ENCODE results near the gene KLK5. TPM values are rescaled to one million over a fixed set of nuclear protein-coding genes. Genes with fewer than 3 reads are reported as not detected.

Gene KLK5
- total RNA-seq, 4 donors from 2014 or later, result 3.3 to 12.2 (median 9.7) TPM; not detected in 1

GRCh38 chr19:50969413-50969760, 16.5 kb upstream of the KLK5 start, which contains the start of gene KLK6:
TSS of gene KLK6 (minus strand) at chr19:50969591. CDS start at chr19:50968104, 1,487 bp downstream.
- TF ChIP-seq, protein P1, sequence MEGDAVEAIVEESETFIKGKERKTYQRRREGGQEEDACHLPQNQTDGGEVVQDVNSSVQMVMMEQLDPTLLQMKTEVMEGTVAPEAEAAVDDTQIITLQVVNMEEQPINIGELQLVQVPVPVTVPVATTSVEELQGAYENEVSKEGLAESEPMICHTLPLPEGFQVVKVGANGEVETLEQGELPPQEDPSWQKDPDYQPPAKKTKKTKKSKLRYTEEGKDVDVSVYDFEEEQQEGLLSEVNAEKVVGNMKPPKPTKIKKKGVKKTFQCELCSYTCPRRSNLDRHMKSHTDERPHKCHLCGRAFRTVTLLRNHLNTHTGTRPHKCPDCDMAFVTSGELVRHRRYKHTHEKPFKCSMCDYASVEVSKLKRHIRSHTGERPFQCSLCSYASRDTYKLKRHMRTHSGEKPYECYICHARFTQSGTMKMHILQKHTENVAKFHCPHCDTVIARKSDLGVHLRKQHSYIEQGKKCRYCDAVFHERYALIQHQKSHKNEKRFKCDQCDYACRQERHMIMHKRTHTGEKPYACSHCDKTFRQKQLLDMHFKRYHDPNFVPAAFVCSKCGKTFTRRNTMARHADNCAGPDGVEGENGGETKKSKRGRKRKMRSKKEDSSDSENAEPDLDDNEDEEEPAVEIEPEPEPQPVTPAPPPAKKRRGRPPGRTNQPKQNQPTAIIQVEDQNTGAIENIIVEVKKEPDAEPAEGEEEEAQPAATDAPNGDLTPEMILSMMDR (IDR thresholded peaks at IDR 0.05), result no peak
- ATAC-seq (ENCODE audit: low FRiP score) (peak; percentile 7), DNase-seq (ENCODE audit: low spot score) (no peak)

- DNase-seq (ENCODE audit: low spot score) (no peak), ATAC-seq (ENCODE audit: low FRiP score) (peak; percentile 21)
- TF ChIP-seq, protein P1 (IDR thresholded peaks at IDR 0.05), result no peak
These were observed 16.0 kb upstream of the KLK5 start for GRCh38 chr19:50968716-50969412.

GRCh38 chr19:50967929-50968715, 15.3 kb upstream of the KLK5 start:
- DNase-seq (ENCODE audit: low spot score), result no peak
- TF ChIP-seq, protein P1 (IDR thresholded peaks at IDR 0.05), result no peak
- ATAC-seq (ENCODE audit: low FRiP score), result peak; percentile 27

DNA sequence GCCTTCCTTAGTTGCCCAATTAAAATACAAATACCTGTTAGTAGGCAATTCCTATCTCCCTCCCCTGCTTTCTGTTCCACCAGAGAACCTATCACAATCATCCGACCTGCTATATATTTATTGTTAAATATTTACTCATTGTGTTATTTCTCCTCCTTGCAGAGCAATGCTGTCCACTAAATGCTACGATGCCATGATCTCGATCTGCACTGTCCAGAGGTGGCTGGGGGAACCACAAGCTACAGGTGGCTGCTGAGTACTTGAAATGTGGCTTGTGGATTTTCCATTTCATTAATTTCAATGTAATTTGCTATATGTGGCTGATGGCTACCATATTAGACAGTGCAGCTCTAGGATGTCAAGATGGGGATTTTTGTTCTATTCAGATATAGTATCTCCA, 11.4 kb upstream of the KLK5 start:
- TF ChIP-seq, protein P1 (IDR thresholded peaks at IDR 0.05), result no peak
- ATAC-seq (ENCODE audit: low FRiP score) (no peak), DNase-seq (ENCODE audit: low spot score) (no peak)

- TF ChIP-seq, protein P1 (IDR thresholded peaks at IDR 0.05), result no peak
- DNase-seq (ENCODE audit: low spot score), result no peak
- ATAC-seq (ENCODE audit: low FRiP score), result no peak
These were observed 10.5 kb upstream of the KLK5 start for GRCh38 chr19:50963381-50963780.

GRCh38 chr19:50962245-50962644, 9.4 kb upstream of the KLK5 start:
- ATAC-seq (ENCODE audit: low FRiP score), result no peak
- no peak for DNase-seq (ENCODE audit: low spot score)
- TF ChIP-seq, protein P1 (IDR thresholded peaks at IDR 0.05), result no peak

All from omental fat pad (tissue), 4 donors.